ENCODE measurements around the gene DMRTC2.

DMRTC2 gene

DNA sequence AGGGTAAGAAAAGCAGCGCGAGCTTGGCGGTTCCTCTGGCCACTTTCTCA is at the start of gene DMRTC2:
Gene DMRTC2 (plus strand): TSS at position 42 of the 50 bp plus-strand sequence. CDS start 2,387 bp downstream, outside the sequence.
- H3K4me3 ChIP-seq (ENCODE audit: low read depth, low read length): no peak within 1 kb of the TSS
- no peak for TF ChIP-seq CTCF (IDR thresholded peaks at IDR 0.05; ENCODE audit: borderline replicate concordance, insufficient read depth, low read depth, low read length)

DNA sequence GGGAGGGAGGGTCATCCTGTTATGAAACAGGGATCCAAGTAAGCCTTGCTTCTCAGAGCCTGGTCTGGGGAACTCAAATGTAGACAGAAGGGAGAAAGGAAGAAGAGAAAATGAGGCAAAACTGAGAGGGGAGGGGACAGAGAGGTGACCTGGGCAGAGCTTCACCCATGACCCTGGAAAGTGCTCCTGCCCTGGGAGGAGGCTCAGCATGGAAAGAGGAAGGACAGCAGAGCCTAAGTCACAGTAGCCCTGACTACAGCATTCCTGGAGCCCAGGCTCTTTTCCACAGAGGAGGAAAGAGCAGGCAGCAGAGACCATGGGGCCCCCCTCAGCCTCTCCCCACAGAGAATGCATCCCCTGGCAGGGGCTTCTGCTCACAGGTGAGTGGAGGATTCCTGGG is 48.5 kb upstream of the DMRTC2 start, which contains the start of gene CEACAM3:
Gene CEACAM3 (plus strand): TSS at position 226 of the 400 bp plus-strand sequence. CDS start 91 bp downstream, at position 317.
- H3K4me3 ChIP-seq (ENCODE audit: low read depth, low read length): no peak within 1 kb of the TSS
- no peak for TF ChIP-seq CTCF (IDR thresholded peaks at IDR 0.05; ENCODE audit: borderline replicate concordance, insufficient read depth, low read depth, low read length)

- TF ChIP-seq CTCF (IDR thresholded peaks at IDR 0.05; ENCODE audit: borderline replicate concordance, insufficient read depth, low read depth, low read length): no peak
- no peak overlapping the region for H3K4me3 ChIP-seq (ENCODE audit: low read depth, low read length)
Observed at GRCh38 chr19:41796901-41797300, 47.9 kb upstream of the DMRTC2 start.

- no peak overlapping the region for H3K4me3 ChIP-seq (ENCODE audit: low read depth, low read length)
- no peak for TF ChIP-seq CTCF (IDR thresholded peaks at IDR 0.05; ENCODE audit: borderline replicate concordance, insufficient read depth, low read depth, low read length)
Observed at GRCh38 chr19:41799444-41800000, 45.3 kb upstream of the DMRTC2 start.

DNA sequence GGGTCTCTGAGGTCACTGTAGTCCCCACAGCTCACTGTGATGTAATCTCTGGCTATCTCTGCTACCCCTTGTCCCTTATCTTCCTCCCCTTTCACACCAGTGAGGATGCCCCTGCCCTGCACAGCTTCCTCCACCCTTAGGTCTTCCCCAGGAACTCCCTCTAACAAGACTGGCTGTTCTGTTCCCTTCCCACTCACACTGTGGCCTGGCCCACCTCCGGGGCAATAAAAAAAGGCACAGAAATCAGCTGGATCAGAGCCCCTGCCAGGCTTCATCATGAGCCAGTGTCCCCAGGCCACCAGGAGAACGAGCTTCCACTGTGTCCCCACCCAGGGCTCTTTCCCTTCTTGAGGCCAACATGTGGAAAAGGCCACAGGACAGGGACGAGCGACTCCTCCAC is 43.8 kb upstream of the DMRTC2 start:
- TF ChIP-seq CTCF (IDR thresholded peaks at IDR 0.05; ENCODE audit: borderline replicate concordance, insufficient read depth, low read depth, low read length): no peak
- H3K4me3 ChIP-seq (ENCODE audit: low read depth, low read length): no peak overlapping the region

DNA sequence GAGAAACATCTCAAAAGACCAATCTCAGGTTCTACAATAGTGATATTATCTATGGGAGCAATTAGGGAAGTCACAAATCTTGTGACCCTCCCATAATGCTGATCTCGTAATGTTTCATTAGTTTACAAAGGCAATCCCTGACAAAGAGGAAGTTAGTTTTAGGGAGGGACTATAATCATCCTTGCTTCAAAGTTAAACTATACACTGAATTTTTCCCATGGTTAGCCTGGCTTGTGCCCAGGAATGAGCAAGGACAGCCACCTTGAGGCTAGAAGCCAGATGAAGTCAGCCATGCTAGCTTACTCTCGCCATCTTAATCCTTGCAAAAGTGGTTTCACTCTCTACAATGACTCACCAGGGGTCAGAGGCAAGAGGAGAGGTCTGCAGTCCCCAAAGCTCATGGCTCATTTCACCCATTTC is 43.0 kb upstream of the DMRTC2 start:
- no peak overlapping the region for H3K4me3 ChIP-seq (ENCODE audit: low read depth, low read length)
- TF ChIP-seq CTCF (IDR thresholded peaks at IDR 0.05; ENCODE audit: borderline replicate concordance, insufficient read depth, low read depth, low read length): no peak

- H3K4me3 ChIP-seq (ENCODE audit: low read depth, low read length): no peak overlapping the region
- no peak for TF ChIP-seq CTCF (IDR thresholded peaks at IDR 0.05; ENCODE audit: borderline replicate concordance, insufficient read depth, low read depth, low read length)
Observed at GRCh38 chr19:41802770-41803169, 42.1 kb upstream of the DMRTC2 start.

Data from GM12875 (cell line).